DMS53 treated with DMSO at 0.1 percent for 48 hours (cell line): ENCODE measurements around the gene CSTB.
A peak's percentile ranks its signal among the peaks of the same experiment; 100 is the strongest.

ENCODE experiments used
- DNase-seq: peaks from one replicate; lab custom pipeline; 2025; ENCODE audit not compliant: unreplicated experiment; lab: John Stamatoyannopoulos, UW

Gene CSTB

DNA sequence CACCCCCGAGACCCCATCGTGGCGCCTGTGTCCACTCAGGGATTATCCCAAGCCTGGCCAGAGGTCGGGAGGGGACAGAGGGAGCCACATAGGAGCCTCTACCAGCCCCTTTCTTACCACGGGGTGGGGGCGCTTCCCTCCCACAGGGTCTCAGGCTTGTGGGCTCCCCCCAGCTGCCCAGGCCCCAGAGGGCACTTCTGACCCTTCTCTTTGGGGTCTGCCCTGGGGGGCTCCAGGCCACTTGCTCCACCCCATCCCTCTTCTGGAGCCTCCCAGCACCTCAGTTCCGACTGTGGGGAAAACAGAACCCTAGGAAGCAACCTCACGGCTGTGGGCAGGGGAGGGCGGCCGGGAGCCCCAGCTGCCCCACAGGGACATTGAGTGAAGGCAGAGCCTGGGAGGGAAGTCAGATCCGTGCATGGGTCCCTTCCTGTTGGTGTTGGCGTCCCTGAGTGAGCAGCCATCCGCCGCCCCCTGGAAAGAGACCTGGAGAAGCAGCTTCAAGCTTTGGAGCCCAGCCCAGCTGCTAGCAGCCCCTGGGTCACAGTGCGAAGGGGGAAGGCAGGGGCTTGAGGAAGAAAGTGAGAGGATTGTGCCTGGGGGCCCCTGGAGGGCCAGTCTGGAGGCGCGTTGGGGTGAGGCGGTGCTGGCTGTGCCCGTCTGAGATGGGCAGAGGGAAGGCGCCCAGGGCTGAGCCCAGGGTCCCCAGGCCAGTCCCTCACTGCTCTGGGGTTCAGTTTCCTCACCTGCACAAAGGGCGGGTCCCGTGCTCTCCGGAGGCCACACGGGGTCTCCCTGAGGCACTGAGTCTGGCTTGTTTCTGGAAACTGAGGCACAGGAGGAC lies 35.4 kb upstream of the CSTB start:
- DNase-seq = no peak

DNA sequence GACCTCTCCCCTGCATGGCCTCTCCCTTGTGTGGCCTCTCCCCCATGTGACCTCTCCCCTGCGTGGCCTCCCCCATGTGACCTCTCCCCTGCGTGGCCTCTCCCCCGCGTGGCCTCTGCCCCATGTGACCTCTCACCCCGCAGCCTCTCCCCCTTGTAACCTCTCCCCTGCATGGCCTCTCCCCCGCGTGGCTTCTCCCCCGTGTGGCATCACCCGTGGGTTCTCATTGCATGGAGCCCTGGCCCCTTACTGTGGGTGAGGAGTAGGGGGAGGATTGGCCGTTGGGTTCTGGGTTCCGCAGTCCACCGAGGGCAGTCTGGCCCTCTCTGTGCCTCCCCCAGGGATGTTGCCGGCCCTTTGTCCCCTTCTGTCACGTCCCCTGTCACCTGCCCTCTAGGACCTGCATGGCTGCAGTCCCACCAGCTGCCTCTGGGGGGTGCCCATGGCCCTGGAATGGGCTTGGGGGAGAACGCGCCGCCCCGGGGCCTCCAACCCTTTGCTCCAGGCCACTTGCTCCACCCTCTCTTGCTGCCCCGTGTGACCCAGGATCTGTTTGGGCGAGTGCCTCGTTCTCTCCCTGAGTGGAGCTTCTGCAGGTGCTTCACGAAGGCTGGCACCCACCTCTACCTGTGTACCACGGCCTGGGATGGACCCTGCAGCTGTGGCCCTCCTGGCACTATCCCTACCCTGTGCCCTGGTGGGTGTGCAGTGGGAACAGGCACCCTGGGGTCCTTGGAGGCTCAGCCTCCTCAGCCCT lies 34.6 kb upstream of the CSTB start:
- DNase-seq = peak; percentile 69

DNA sequence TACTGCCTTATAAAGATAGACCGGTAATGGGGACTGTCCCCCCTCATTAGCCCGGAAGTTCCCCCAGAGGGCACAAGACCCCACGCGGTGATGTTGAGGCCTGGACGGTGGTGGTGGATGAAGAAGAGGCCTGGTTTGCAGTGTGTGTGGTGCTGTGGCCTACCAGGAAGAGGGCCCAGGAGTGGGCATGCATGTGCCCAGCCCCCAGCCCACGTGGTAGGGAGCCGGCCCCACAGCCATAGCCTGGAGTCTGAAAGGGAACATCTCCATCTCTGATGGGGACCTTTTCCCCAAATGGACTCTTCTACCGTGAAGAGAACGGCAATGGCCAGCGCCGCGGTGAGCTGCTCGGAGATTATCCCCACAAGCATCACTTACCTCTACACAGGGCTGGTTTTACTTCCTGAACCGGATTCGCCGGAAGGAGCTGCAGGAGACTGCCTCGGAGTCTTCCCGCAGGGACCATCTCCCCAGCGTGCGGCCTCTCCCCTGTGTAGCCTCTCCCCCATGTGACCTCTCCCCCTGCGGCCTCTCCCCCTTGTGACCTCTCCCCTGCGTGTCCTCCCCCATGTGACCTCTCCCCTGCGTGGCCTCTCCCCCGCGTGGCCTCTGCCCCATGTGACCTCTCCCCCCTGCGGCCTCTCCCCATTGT lies 33.9 kb upstream of the CSTB start:
- DNase-seq = no peak

DNA sequence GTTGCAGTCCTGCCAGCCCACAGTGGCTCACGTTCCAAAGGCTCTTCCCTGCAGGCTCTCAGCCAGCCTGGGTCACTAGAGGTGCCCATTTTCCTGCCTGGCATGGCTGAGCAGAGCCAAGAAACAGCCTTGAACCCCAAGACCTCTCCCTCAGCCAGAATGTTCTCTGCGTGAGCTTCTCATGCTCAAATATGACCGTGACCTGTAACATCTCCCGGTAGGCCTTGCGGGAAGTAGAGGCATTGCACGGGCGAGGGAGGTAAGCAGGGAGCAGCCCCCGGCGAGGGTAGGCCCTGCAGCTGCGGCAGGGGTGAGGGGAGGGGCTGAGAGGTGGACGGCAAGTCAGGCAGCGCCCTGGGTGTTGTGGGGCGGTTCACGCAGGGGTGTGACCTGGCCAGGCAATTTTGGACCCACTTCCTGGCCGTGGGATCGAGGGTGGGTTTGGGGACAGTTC lies 33.3 kb upstream of the CSTB start:
- no peak for DNase-seq

DNA sequence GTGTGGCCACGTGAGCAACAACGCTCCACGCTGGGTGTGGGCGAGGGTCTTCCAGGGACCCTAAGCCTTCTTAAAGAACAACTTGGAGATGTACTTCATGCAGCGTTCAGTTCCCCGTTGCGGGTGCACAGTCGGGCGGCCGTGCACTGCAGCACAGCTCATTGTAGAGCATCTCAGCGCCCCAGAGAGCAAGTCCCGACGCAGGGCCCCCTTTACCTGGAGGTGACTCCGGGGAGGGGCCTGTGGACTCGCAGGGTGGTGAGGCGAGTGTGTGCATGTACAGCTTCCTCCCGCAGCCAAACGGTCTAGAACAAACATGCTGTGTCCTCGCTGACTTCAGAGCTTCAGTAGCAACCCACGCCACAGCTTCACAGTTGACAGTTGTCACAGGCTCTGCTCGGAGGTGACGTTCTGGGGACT lies 32.7 kb upstream of the CSTB start:
- DNase-seq = no peak

- no peak for DNase-seq
These were observed 32.3 kb upstream of the CSTB start for GRCh38 chr21:43808367-43808766.

GRCh38 chr21:43806017-43806710 lies 30.1 kb upstream of the CSTB start:
- no peak for DNase-seq

- no peak for DNase-seq
These were observed 29.2 kb upstream of the CSTB start for GRCh38 chr21:43805275-43805800.

DNA sequence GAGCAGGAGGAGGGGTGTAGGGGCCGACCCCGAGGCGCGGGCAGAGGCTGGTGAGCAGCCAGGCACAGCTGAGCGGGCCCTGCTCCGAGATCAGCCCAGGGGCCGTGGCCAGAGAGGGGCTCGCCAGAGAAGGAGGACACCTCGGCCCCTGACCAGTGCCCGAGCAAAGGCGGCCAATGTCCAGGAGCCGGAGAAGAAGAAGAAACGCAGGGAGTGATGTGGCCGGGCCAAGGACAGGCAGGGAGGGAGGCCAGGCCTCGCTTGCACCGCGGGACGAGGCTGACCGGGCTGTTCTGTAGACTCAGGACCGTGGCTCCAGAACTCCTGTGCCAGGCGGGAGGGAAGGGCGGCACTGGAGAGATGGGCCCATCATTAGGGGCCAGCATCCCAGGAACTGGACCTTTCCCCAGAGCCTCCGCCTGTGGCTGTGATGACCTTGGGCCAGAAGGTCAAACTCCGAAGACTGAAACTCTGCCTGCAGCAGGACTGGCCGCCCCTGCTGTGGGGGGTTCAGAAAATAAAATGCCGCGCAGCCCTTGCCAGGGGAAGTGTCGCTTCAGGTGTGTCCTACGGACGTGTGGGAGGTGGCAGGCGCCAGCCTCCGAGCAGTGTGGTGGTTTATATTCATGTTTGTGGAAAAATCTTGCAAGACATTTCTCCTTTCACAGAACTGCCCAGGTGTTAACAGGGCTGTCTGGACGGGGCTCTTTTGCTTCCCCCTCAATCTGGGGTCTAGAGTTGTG lies 27.6 kb upstream of the CSTB start:
- no peak for DNase-seq

DNA sequence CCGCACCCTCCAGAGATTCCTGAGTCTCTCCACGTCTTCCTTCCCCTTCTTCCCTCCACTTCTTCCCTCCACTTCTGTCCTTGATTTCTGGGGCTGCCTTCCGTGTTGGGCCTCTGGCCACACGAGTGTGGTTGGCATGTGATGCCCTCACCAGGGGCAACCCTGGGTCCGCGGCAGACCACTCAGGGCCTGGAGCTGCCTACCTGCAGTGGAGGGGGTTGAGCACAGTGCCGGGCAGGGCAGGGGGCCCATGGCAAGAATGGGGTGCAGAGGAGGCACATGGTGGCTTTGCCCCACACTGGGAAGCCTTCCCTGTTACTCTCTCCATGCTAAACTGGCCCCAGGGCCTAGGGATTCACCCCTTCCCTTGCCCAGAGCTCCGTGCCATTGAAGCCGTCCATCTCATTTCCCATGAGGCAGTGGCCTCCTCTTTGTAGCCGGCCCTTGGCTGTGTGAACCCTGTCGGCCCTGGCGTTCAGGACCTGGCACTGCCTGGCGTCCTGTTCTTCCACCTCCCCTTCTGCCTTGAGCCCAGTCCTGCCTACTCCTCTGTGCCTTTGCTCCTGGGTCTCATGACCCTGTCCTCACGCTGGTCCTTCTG lies 26.7 kb upstream of the CSTB start:
- DNase-seq = no peak

- no peak for DNase-seq
These were observed 25.1 kb upstream of the CSTB start for GRCh38 chr21:43801006-43801783.

DNA sequence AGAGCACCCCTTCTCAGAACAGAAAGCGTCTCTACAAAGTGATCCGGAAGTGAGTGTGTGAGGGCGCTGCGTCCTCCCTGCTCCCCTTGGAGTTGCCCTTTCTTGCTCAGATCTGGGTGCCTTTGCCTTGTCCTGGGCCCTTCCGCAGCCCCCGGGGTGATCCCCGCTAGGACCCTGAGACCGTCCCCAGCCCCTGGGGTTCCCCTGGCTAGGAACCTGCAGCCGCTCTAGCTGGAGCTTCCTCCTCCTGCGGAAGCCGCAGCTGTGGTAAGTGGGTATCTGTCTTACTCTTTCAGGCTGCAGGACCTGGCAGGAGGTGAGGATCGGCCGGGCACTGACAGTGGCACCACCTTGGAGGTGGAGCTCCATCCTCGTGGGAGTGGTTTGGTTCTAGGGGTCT lies 24.5 kb upstream of the CSTB start:
- no peak for DNase-seq

DNA sequence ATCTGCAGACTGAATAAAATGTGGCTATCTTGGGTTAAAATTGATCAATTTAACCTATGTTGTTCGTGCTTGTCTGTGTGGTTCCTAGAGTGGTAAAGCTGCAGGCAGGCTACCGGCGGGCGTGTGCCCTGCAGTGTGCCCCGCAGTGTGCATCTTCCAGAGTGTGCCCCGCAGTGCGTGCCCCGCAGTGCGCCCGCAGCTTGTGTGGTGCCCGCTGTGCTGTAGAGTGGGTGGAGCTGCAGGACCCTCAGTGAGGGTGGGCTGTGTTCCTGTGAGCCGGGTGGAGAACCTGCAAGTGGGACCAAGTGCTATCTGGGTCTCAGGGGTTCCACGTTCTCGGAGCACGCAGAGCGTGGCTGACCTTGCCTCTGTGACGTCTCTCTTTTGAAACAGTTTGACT lies 24.0 kb upstream of the CSTB start:
- DNase-seq = no peak

GRCh38 chr21:43799301-43799840 lies 23.3 kb upstream of the CSTB start:
- no peak for DNase-seq

- DNase-seq = no peak
These were observed 22.0 kb upstream of the CSTB start for GRCh38 chr21:43797925-43798715.

DNA sequence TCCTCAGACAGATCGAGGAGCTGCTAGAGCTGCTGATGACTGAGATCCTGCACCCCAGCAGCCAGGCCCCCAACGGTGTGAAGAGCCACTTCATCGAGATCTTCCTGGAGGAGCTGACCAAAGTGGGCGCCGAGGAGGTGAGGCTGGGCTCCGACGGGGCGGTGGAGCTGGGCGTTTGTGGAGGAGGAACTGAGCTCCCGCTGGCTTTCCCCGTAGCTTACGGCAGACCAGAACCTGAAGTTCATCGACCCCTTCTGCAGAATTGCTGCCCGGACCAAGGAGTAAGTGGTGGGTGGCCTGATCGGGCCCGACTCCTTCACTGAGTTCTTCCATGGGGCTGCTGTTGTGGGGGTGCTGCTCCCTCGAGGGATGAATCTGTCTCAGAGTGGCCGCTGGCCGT lies 21.3 kb upstream of the CSTB start:
- no peak for DNase-seq

DNA sequence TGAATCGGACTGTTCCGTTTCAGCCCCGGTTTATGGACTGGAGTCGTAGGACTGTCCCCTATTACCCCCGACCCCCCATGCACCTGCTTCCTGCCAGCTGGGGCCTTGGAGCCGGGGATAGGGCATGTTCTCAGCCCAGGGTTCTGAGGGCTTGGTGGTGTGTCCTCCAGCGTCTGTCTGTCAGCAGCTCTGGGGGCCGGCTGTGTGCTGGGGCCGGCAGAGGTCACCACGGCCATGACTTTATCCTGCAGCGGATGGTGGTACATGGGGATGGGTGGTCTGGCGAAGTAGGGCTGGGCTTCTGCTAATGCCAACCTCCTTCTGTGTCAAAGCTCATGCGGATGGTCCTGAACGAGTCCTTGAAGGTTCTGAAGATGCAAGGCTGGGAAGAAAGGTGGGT lies 18.7 kb upstream of the CSTB start:
- no peak for DNase-seq

DNA sequence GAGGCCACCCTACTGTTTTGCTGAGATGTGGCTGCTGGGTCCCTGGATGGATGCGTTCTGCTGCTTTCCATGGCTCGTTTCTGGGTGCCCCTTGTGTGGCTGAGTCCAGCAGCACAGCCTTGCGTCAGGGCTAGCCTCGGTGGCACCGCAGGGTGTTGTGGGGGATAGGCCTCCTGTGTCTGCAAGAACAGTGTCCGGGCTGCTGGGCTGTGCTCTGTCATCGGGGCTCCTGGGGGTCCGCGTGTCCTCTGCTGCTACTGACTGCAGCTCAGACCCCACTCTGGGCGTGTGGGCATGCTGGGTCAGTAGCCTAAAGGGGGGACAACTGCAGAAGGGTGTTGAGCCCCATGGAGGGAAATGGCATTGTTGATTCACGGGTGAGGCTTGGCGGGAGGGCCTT lies 18.2 kb upstream of the CSTB start:
- no peak for DNase-seq
